Stimulated activated CD4-positive, alpha-beta T cell treated with anti-CD3 and anti-CD28 coated beads, Interleukin-4, amount 100 ng/mL, for 48 hours (primary cell): ENCODE measurements around the gene ACP3.

ENCODE experiments used
- DNase-seq, 2 donors: peaks; one replicate each; pipeline ENCODE4 v3.0.0-alpha.2; 2020; ENCODE audit warnings: low read depth in 2 of 2

Gene ACP3

GRCh38 chr3:132407025-132407424 lies 89.8 kb downstream of the ACP3 start:
- DNase-seq: no peak
